GM21526 (cell line): ENCODE measurements around the gene FAM171A2.
"Not testable (repeated sequence)": the region's sequence is repeated elsewhere in the genome, so short reads cannot be mapped to it uniquely, and the experiment has no call there.

Experiments
- ATAC-seq: cut with Tn5 transposase; IDR thresholded peaks from one replicate; pipeline ENCODE4 v1.9.1; 2021; ENCODE audit warnings: moderate library complexity; ENCODE audit not compliant: unreplicated experiment, low FRiP score

Gene FAM171A2

DNA sequence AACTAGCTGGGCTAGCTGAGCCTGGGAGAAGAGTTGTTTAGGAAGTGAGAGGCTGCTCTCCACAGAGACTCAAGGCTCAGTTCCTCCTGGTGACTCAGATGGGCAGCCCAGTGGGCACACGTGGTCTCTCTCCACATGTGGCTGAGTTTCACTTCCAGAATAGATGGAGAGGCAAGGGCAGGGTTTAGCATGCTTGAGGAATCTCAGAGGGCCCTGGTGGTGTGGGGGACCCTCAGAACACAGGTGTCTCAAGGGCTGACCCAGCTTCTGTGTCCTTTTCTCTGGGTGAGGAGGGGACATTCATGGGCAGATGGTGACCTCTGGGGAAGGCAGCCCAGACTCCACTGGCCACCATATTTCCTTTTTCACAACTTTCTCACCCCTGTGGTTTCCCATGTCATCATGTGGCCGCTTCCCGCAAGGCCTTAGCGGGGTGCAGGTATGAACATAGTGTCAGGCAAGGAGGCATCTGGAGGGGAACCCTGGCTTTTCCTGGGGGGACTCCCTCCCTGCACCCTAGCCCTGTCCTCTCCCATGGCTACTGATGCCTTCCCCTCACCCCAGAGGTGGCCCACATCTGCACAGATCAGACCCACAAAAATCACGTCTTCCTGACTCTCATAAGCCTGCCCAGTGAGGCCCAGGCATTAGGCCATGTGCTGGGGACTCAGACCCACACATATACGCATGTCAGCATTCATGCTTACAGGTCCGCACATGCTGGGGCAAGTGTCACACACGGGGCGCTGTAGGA, 15.2 kb downstream of the FAM171A2 start:
- no peak for ATAC-seq

DNA sequence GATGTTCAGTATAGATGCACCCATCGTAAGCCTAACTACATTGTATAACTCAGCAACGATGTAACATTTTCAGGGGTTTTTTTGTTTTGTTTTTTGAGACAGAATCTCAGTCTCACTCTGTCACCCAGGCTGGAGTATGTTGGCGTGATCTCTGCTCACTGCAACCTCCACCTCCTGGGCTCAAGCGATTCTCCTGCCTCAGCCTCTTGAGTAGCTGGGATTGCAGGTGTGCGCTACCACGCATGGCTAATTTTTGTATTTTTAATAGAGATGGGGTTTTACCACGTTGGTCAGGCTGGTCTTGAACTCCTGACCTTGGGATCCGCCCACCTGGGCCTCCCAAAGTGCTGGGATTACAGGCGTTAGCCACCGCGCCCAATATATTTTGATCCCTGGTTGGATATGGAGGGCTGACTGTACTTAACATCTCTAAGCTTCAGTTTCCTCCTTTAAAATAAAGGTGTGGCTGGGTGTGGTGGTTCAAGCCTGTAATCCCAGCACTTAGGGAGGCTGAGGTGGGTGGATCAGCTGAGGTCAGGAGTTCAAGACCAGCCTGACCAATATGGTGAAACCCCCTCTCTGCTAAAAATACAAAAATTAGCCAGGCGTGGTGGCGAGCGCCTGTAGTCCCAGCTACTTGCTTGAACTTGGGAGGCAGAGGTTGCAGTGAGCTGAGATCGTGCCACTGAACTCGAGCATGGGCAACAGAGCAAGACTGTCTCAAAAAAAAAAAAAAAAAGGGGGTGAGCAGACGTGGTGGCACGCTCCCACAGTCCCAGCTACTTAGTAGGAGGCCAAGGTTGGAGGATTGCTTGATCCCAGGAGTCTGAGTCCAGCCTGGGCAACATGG, 16.2 kb downstream of the FAM171A2 start:
- ATAC-seq = not testable (repeated sequence)

DNA sequence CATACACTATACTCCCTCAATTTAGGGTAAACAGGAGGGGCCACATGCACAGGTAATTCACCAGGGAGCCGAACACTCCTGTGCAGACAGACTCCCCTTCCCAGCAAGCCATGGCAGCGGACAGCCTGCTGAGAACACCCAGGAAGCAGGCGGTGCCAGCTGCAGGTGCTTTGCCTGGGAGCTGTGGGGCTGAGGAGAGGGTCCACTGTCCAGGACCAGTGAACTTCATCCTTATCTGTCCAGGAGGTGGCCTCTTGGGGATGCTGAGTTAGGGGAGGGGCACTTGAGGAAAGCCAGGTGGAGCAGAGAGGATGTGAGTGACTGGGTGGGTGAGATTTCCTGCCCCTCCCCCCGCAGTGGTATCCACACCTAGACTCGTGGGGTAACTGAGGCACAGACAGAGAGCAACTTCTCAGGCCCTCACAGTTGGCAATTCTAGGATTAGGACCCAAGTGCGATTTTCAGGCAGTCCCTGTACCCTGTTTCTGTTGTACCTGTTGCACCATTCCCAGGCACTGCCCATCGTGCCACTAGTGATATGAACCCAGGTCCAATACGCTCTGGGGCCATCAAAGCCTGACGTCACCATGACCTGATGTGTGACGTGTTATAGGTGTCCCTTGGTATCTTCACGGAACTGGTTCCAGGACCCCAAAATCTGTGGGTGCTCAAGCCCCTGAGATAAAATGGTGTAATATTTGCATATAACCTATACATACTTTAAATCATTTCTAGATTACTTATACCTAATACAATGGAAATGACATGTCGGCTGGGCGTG, 17.4 kb downstream of the FAM171A2 start:
- no peak for ATAC-seq

DNA sequence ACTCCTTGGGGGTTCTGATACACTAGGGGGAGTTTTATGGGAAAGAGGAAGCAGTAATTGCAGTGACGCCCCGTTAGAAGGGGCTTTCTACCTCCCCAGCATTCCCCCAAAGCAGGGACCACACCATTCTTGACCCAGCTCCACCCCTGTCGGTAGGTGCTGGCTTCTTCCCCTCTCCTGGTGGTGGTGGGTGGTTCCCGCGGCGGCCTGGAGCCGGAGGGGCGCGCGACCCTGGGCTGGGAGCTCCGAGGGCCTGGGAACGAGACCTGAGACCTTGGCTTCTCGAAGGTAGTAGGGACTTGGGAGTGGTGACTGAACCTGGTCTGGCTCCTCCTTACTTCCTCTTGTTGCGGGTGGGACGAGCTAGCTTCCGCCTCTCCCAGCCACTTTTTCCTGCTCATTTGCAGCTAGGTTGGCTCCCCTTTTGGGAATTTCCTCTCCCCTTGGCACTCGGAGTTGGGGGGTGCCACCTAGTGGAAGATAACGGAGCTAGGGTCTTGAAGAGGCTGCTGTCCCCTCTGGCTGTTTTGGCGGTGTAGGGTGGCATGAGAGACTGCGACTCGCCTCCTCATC, 18.1 kb downstream of the FAM171A2 start:
- peak; percentile 12 for ATAC-seq

DNA sequence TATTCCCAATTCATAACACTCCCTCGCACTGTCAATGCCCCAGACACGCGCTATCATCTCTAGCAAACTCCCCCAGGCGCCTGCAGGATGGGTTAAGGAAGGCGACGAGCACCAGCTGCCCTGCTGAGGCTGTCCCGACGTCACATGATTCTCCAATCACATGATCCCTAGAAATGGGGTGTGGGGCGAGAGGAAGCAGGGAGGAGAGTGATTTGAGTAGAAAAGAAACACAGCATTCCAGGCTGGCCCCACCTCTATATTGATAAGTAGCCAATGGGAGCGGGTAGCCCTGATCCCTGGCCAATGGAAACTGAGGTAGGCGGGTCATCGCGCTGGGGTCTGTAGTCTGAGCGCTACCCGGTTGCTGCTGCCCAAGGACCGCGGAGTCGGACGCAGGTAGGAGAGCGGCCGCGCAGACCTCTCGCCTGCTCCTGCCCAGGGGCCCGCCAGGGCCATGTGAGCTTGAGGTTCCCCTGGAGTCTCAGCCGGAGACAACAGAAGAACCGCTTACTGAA, 18.7 kb downstream of the FAM171A2 start, which contains the start of gene GRN:
TSS of gene GRN (plus strand) at position 364 of the 515 bp plus-strand sequence. CDS start 3,863 bp downstream, outside the sequence.
- peak; percentile 46 for ATAC-seq

DNA sequence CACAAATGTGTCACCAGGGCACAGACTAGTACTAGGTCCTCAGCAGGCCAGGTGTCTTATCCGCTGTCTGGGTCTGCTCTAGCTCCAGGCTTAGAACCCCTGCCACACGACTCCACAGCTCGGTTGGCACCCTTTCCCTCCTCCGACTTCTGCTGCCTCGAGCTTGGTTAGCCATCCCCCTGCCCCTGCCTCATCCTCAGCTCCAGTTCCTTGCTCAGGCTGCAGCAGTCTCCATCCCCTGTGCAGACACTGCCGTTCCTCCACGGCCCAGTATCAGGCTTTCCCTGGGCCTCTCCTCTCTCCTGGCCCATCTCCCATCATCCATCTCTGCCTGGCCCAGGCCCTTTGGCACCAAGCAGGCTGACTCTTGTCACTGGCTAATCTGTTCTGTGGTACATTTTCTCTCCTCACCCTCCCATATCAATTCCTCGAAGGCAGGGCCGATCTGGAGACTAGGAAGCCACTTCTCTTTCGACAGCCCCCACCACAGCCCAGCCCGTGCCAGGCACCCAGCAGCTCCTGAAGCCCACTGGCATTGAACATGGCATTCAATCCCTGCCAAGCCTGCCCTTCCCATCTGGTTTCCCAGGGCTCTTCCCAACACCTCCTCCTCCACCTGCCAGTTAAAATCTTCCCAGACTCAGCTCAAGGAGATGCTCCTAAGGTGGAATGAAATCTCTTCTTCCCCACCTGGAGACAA, 20.0 kb downstream of the FAM171A2 start:
- no peak for ATAC-seq

DNA sequence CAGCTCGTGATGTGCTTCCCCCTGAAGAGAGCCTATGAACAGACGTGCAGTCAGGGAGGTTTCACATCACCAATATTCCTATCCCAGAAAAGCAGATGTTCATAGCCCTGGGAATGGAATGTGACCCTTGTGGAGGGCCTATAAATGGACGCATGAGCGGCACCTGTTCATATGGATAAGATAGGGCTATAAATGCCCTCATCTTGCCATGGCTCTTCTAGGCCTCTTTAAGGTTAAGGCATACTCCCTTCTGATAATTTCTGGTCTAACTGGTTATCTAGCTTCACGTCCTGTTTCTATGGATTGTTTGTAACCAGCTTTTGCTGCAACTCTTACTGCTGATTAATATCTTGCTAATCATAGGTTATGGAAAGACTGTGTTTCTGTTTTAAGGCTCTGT, 23.1 kb downstream of the FAM171A2 start:
- ATAC-seq = not testable (repeated sequence)

DNA sequence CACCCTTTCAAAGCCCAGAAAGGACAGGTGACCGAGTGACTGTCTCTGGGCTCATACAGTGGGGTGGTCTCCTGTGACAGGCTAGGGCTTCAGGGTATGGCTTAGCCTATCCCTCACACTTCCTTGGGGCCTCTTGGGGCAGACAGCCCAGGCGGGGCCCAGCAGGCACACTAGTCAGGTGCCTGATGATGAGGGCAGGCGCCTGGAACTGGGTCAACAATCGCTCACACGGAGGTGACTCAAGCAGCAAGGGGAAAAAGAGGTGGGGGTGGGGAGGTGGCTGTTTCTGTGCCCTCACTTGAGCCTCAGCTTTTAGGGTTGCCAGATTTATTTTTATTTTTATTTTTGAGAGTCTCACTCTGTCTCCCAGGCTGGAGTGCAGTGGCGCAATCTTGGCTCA, 25.0 kb downstream of the FAM171A2 start:
- ATAC-seq = no peak

DNA sequence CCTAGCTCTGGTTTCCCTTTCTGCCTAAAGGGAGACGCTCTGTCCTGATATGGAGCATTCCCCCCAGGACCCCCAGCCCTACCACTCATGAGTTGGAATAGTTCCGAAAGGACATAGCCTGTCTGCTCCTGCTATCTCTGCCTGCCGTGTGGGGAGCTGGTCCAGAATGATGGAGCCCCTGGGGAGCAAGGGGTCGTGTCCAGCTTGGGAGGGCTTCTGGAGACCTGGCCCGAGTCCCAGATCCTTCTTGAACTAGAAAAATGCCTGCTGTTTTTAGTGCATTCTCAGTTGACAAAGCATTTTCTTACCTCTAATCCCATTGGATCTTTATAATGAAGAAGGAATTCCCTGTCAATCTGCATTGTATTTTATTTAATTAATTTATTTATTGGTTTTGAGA, 27.7 kb downstream of the FAM171A2 start:
- ATAC-seq = no peak

DNA sequence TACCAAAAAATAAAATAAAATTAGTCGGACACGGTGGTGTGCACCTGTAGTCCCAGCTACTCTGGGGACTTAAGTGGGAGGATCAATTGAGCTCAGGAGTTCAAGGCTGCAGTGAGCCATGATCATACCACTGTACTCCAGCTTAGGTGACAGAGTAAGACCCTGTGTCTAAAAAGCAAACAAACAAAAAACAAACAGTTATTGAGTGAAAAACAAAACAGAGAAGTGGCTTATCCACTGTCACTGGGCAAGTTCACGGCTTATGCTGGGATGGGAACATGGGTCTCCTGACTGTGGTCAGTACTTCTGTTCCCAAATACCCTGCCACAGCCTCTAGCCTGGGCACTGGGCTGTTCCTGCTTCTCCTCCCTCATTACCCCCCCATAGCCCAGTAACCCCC, 28.1 kb downstream of the FAM171A2 start:
- no peak for ATAC-seq

DNA sequence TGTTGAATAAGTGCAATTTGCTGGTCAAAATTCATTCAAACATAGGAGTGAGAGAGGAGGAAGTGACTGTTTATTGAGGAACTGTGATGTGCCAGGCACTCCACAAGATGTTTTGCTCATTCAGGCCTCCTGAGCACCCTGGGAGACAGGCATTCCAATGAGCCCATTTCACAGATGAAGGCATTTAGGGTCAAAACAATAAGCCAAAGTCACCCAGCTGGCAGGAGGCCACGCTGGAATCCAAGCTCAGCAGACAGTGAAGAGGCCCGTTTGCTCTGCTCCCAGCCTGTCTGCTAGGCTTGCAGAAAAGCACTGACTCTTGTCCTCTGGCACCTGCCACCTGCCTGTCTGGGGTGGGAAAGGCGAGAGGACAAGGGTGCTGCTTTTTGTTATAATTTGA, 28.9 kb downstream of the FAM171A2 start:
- ATAC-seq = no peak

DNA sequence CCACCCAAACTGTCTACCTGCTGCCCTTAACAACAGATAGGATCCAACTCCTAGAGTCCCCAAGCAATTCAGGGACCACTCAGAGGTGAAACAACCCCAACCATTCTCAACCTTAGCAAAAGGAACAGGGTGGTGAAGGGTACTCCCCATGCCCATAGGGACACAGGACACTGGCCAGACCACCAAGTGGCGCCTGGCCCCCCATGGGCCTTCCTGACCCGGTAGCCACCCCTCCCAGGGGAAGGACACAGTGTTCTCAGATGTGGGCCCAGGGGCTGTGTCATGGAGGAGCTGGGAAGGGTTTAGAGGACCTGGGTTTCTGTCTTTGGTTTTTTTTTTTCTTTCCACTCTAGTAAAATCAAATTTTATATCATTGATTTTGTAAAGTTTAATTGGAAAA, 29.3 kb downstream of the FAM171A2 start:
- ATAC-seq = no peak

DNA sequence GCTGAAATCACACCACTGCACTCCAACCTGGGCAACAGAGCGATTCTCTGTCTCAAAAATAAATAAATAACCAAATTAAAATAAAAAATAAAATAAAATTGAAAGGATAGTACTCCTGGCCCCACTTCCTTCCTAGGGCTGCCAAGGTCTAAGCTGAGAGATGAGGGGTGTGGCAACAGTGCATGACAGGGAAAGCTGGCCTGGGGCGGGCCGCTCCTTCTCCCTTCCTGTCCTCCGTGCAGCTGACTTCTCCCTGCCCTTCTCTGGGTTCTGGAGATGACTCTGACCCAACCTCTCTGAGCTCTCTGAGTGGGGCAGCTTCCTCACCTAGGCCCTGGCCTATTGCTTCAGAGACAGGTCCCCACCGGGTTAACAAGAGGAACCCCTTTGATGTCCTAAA, 30.3 kb downstream of the FAM171A2 start:
- ATAC-seq = no peak

DNA sequence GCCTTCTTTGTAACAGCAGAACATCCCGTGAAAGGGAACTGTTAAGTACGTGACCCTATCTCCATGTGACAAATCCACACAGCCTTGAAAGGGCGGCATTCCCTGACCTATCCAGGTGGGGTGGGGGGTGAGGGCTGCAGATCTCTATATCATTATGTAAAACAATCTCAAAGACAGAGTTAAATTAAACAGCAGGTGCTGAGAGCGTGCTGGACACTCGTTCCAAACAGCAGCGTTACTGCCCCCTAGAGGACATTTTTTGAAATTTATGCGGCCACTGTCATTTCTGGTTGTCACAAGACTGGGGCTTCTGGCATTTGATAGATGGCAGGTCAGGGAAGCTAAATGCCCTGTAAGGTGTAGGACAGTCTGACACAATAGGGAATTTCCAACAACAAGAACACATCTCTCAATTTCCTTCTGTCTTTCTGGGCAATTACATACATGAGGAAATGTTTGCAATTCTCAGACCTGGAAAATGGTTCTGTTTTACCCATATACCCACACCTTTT, 32.3 kb downstream of the FAM171A2 start:
- peak; percentile 35 for ATAC-seq

DNA sequence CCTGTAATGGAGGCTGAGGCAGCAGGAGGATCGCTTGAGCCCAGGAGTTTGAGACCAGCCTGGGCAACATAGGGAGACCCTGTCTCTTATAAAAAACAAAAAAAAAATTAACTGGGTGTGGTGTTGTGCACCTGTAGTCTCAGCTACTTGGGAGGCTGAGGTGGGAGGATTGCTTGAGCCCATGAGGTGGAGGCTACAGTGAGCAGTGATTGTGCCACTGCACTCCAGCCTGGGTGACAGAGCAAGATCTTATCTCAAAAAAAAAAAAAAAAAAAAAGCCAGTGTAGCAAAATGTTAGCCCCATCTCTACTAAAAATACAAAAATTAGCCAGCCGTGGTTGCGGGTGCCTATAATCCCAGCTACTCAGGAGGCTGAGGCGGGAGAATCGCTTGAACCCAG, 33.4 kb downstream of the FAM171A2 start:
- not testable (repeated sequence) for ATAC-seq

DNA sequence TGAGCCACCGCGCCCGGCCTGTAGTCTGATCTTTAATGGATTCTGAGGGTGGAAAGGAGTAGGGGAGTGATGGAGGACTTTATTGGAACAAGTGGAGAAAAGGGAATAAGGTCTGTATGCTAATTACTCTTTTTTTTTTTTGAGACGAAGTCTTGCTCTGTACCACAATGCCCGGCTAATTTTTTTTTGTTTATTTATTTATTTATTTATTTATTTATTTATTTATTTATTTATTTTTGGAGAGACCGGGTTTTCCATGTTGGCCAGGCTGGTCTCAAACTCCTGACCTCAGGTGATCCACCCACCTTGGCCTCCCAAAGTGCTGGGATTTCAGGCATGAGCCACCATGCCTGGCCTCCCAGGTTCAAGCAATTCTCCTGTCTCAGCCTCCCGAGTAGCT, 34.1 kb downstream of the FAM171A2 start:
- ATAC-seq = not testable (repeated sequence)

DNA sequence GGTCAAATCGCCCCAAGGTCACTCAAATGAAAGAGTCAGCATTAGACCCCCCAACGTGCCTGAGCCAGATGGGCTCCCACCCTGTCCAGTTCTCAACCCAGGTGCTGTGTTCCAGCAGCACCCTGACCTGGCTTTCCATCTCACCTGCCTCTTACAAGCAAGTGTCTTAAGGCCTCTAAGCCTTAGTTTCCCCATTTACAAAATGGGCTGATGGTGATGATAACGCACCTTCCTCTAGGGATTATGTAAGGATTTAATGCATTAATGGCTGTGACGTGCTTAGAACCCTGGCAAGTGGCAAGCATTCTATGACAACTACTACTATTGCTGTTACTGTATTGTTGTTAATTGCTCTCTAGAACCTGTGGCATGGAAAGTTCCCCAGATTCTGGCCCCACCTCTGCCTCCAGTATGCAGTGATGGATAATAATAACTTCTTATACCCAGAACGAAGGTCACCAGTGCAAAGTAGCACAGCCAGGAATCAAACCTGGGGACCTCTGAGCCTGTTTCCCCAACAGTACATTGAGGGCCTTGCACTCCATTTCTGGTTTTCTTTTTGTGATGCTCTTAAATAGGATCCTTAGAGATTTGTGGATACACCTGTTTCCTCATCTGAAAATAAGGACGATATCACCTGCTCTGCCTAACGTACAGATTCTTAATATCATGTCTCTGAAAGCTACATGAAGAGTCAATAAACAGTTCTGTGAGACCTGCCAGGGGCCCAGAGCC, 35.8 kb downstream of the FAM171A2 start:
- ATAC-seq = no peak

DNA sequence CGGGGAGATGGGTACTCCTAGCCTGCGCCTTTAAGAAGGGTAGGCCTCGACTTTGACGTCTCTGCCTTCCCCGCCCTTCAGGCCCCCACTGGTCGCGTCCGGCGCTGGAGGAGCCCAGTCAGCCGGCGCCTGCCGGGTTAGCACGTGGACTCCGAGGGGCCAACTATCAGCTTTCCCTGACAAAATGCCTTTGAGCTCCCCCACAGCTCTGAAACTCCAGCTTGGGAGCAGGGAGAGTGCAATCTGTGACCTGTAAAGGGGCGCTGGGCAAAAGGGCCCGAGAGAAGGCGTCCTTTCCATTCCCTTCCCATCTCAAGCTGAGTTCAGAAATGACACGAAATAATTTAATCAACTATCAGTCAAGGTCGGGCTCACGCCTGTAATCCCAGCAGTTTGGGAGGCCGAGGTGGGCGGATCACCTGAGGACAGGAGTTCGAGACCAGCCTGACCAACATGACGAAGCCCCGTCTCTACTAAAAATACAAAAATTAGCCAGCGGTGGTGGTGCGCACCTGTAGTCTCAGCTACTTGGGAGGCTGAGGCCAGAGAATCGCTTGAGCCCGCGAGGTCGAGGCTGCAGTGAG, 36.7 kb downstream of the FAM171A2 start:
- ATAC-seq = peak; percentile 49
